HepG2 (cell line): ENCODE data around the gene HMGB2.

Experiments used
- CTCF ChIP-seq: sonication (generic); formaldehyde crosslinking; IDR thresholded peaks from 2 replicates; pipeline ENCODE4 v1.5.0; 2020; ENCODE audit warnings: mild to moderate bottlenecking, missing genetic modification reagents, moderate library complexity
- SP1 ChIP-seq, 2 experiments: fragments of 450-650 bp in 1 of 2; sonication (generic) in 1 of 2; formaldehyde crosslinking in 1 of 2; IDR thresholded peaks; 2 replicates each; pipeline versions ENCODE4 v1.4.0 to v1.6.1; 2016 to 2020; ENCODE audit warnings: missing genetic modification reagents in 1 of 2

- TF ChIP-seq CTCF (CRISPR knock-in tag): no peak
- TF ChIP-seq SP1 (IDR thresholded peaks at IDR 0.05): no peak
- no peak for TF ChIP-seq SP1 (CRISPR knock-in tag; IDR thresholded peaks at IDR 0.05)
Measured at GRCh38 chr4:173362666-173363065, 28.5 kb upstream of the HMGB2 start.
